Thymus (tissue), 14 donors: ENCODE results near the gene SOHLH2. TPM values are rescaled to one million over a fixed set of nuclear protein-coding genes. Genes with fewer than 3 reads are reported as not detected.

Source experiments
- DNase-seq, 9 donors: peaks; one replicate each; pipeline ENCODE4 v3.0.0-alpha.2; 2013; ENCODE audit warnings: low spot score in 9 of 9, low read depth in 6 of 9, missing footprints in 1 of 9
- H3K27ac ChIP-seq, 2 donors: one replicate each; pipeline ENCODE4 v1.5.1; 2013; ENCODE audit warnings: control low read depth in 1 of 2, low read depth in 1 of 2, low read length in 1 of 2, mild to moderate bottlenecking in 1 of 2, moderate library complexity in 1 of 2
- H3K27me3 ChIP-seq, 2 donors: one replicate each; pipeline ENCODE4 v1.5.1; 2013; ENCODE audit warnings: low read length in 1 of 2; ENCODE audit not compliant: control insufficient read depth in 2 of 2, insufficient read depth in 1 of 2
- H3K36me3 ChIP-seq, 2 donors: one replicate each; pipeline ENCODE4 v1.5.1; 2013; ENCODE audit warnings: low read length in 1 of 2, mild to moderate bottlenecking in 1 of 2, moderate library complexity in 1 of 2; ENCODE audit not compliant: control insufficient read depth in 2 of 2, insufficient read depth in 2 of 2
- H3K4me1 ChIP-seq, 2 donors: one replicate each; pipeline ENCODE4 v1.5.1; 2013; ENCODE audit warnings: low read length in 2 of 2; ENCODE audit not compliant: control insufficient read depth in 2 of 2, insufficient read depth in 2 of 2
- H3K4me3 ChIP-seq, 2 donors: one replicate each; pipeline ENCODE4 v1.5.1; 2013; ENCODE audit warnings: low read length in 2 of 2, control low read depth in 1 of 2, mild to moderate bottlenecking in 1 of 2
- H3K9me3 ChIP-seq, 2 donors: one replicate each; pipeline ENCODE4 v1.5.1; 2013; ENCODE audit warnings: low read length in 1 of 2, mild to moderate bottlenecking in 1 of 2; ENCODE audit not compliant: control insufficient read depth in 2 of 2, insufficient read depth in 1 of 2
- WGBS: extraction: QIAGEN DNeasy Blood & Tissue Kit; methylation state at CpG from one replicate; pipeline ENCODE4 v1.1.7; 2013; 5-methylcytosine and 5-hydroxymethylcytosine counted together
- long read RNA-seq, 10 donors: transcript quantifications; one replicate each; lab custom pipeline, GENCODE V29; 2026
- polyA plus RNA-seq: library from polyadenylated mRNA; stranded (reverse); fragments of 200-250 nt; gene quantifications from one replicate; pipeline ENCODE4 v1.2.3, GENCODE V29; 2013
- total RNA-seq: library from RNA; stranded (reverse); fragments of 120-200 nt; gene quantifications from one replicate; pipeline ENCODE4 v1.2.4, GENCODE V29; 2013
- donor health status: healthy.

SOHLH2 gene
- 0.47 TPM for total RNA-seq
- 0.41 TPM for polyA plus RNA-seq
- long read RNA-seq, donor 1, result 0 reads
- long read RNA-seq, donor 2, result 0 reads
- long read RNA-seq, donor 3, result 0 reads
- long read RNA-seq, donor 4, result 0 reads
- long read RNA-seq, donor 5, result 0 reads
- long read RNA-seq, donor 6, result 0 reads
- long read RNA-seq, donor 7, result 0 reads
- long read RNA-seq, donor 8, result 0 reads
- long read RNA-seq, donor 9, result 0 reads
- long read RNA-seq, donor 10, result 0 reads

- WGBS, result 97% methylated on average over 53 of the region's 53 CpGs
- Histone ChIP-seq H3K4me1 (no peaks in the 10 kb centered on the region), H3K9me3 (peaks cover 0 to 17% of the 10 kb centered on the region in 2 donors), H3K36me3 (no peaks in the 10 kb centered on the region), H3K27me3 (no peaks in the 10 kb centered on the region), H3K4me3 (no peak within 1 kb of the TSS), H3K27ac (no peak within 1 kb of the TSS)
- DNase-seq, result no peak
Measured at GRCh38 chr13:36214163-36214921, at the start of gene SOHLH2. TSS of gene SOHLH2 (minus strand) at chr13:36214556. CDS start at chr13:36214526, 30 bp downstream.

- Histone ChIP-seq H3K4me1 (no peaks in the 10 kb centered on the region), H3K4me3 (no peak overlapping the region), H3K27me3 (no peaks in the 10 kb centered on the region), H3K9me3 (peaks cover 0 to 3% of the 10 kb centered on the region in 2 donors), H3K36me3 (no peaks in the 10 kb centered on the region), H3K27ac (no peak overlapping the region)
- no peak for DNase-seq
Measured at GRCh38 chr13:36261976-36262375, 47.6 kb upstream of the SOHLH2 start.

GRCh38 chr13:36261011-36261410, 46.7 kb upstream of the SOHLH2 start:
- no peak for DNase-seq
- WGBS, result 92% methylated on average over 3 of the region's 3 CpGs
- Histone ChIP-seq H3K27ac (no peak overlapping the region), H3K36me3 (no peaks in the 10 kb centered on the region), H3K4me1 (no peaks in the 10 kb centered on the region), H3K4me3 (no peak overlapping the region), H3K27me3 (no peaks in the 10 kb centered on the region), H3K9me3 (peaks cover 0 to 3% of the 10 kb centered on the region in 2 donors)

GRCh38 chr13:36259361-36260137, 45.2 kb upstream of the SOHLH2 start:
- no peak overlapping the region for H3K4me3 ChIP-seq
- WGBS, result 95% methylated on average over 8 of the region's 8 CpGs
- H3K36me3 ChIP-seq, result no peaks in the 10 kb centered on the region
- no peaks in the 10 kb centered on the region for H3K4me1 ChIP-seq
- peaks cover 0 to 3% of the 10 kb centered on the region in 2 donors for H3K9me3 ChIP-seq
- no peak overlapping the region for H3K27ac ChIP-seq
- no peaks in the 10 kb centered on the region for H3K27me3 ChIP-seq
- no peak for DNase-seq

GRCh38 chr13:36258831-36259230, 44.5 kb upstream of the SOHLH2 start:
- no peaks in the 10 kb centered on the region for H3K27me3 ChIP-seq
- H3K27ac ChIP-seq, result no peak overlapping the region
- H3K4me1 ChIP-seq, result no peaks in the 10 kb centered on the region
- peaks cover 0 to 3% of the 10 kb centered on the region in 2 donors for H3K9me3 ChIP-seq
- no peak overlapping the region for H3K4me3 ChIP-seq
- WGBS, result 89% methylated on average over 8 of the region's 8 CpGs
- H3K36me3 ChIP-seq, result no peaks in the 10 kb centered on the region
- DNase-seq, result no peak

- Histone ChIP-seq H3K27me3 (no peaks in the 10 kb centered on the region), H3K4me3 (no peak overlapping the region), H3K36me3 (no peaks in the 10 kb centered on the region), H3K4me1 (no peaks in the 10 kb centered on the region), H3K9me3 (no peaks in the 10 kb centered on the region), H3K27ac (no peak overlapping the region)
- no peak for DNase-seq
Measured at GRCh38 chr13:36251526-36251925, 37.2 kb upstream of the SOHLH2 start.

GRCh38 chr13:36251017-36251416, 36.7 kb upstream of the SOHLH2 start:
- H3K4me3 ChIP-seq, result no peak overlapping the region
- DNase-seq, result no peak
- H3K9me3 ChIP-seq, result no peaks in the 10 kb centered on the region
- H3K27me3 ChIP-seq, result no peaks in the 10 kb centered on the region
- no peaks in the 10 kb centered on the region for H3K36me3 ChIP-seq
- H3K27ac ChIP-seq, result no peak overlapping the region
- 89% methylated on average over 4 of the region's 4 CpGs for WGBS
- H3K4me1 ChIP-seq, result no peaks in the 10 kb centered on the region

- no peaks in the 10 kb centered on the region for H3K36me3 ChIP-seq
- no peaks in the 10 kb centered on the region for H3K27me3 ChIP-seq
- H3K4me1 ChIP-seq, result no peaks in the 10 kb centered on the region
- DNase-seq, result no peak
- no peak overlapping the region for H3K4me3 ChIP-seq
- no peak overlapping the region for H3K27ac ChIP-seq
- H3K9me3 ChIP-seq, result no peaks in the 10 kb centered on the region
Measured at GRCh38 chr13:36248700-36249099, 34.3 kb upstream of the SOHLH2 start.

GRCh38 chr13:36244990-36245389, 30.6 kb upstream of the SOHLH2 start:
- Histone ChIP-seq H3K27me3 (no peaks in the 10 kb centered on the region), H3K9me3 (no peaks in the 10 kb centered on the region), H3K4me3 (no peak overlapping the region), H3K36me3 (no peaks in the 10 kb centered on the region), H3K4me1 (no peaks in the 10 kb centered on the region), H3K27ac (no peak overlapping the region)
- 91% methylated on average over 1 of the region's 1 CpG for WGBS
- DNase-seq, result no peak
